Kidney glomerular epithelial cell (primary cell): ENCODE results near the gene MED15.
A peak's percentile ranks its signal among the peaks of the same experiment; 100 is the strongest.

Source experiments
- DNase-seq: peaks from one replicate; lab custom pipeline; 2025; lab: John Stamatoyannopoulos, UW

MED15 gene

GRCh38 chr22:20509344-20510047 is 2.1 kb downstream of the MED15 start:
- DNase-seq = peak; percentile 92

DNA sequence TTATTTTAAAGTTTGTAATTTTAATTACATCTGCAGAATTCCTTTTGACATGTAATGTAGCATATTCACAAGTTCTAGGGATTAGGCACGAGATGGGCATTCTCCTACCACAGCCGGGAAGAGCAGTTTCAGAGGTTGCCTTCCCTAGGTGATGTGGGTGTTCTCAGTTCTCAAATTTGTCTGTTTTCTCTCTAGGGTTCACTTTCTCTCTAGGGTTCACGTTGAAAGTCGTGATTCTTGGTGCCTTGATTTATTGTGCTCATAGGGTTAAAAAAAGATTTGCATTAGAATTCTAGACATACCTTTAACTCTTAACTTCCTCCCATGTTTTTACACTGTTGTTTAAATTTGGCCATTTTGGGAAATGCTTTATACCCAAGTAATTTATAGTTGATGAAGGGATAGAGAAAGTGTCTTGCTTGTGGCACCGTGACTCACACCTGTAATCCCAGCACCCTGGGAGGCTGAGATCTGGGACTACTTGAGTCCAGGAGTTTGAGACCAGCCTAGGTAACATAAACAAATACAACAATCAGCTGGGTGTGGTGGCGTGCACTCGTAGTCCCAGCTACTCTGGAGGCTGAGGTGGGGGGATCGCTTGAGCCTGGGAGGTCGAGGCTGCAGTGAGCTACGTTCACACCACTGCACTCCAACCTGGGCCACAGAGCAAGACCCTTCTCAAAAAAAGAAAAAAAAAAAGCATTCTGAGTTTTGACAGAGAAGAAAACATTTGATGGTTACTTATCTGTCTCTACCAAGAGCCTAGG is 3.6 kb downstream of the MED15 start:
- no peak for DNase-seq

DNA sequence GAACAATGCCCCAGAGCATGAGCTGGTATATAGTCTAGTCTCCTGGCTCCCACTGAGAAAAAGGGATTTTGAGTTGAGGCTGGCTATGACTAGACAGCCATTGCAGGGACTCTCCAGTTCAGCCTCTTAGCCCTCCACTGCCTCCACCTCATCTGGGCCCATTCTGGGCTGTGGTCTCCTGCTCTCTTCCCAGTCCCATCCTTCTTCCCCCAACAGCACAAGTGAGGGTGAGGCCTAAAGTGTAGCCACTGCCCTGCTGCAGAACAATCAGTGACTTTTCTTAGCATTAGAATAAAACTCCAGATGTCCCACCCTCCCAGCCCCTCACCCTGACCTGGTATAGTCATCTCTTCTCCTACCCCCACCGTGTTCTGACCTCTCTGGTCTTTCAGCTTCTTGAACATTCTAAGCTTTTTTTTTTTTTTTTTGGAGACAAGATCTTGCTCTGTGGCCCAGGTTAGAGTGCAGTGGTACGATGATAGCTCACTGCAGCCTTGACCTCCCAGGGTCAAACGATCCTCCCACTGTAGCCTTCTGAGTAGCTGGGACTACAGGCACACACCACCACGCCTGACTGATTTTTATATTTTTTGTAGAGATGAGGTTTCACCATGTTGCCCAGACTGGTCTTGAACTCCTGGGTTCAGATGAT is 4.3 kb downstream of the MED15 start:
- DNase-seq = no peak

DNA sequence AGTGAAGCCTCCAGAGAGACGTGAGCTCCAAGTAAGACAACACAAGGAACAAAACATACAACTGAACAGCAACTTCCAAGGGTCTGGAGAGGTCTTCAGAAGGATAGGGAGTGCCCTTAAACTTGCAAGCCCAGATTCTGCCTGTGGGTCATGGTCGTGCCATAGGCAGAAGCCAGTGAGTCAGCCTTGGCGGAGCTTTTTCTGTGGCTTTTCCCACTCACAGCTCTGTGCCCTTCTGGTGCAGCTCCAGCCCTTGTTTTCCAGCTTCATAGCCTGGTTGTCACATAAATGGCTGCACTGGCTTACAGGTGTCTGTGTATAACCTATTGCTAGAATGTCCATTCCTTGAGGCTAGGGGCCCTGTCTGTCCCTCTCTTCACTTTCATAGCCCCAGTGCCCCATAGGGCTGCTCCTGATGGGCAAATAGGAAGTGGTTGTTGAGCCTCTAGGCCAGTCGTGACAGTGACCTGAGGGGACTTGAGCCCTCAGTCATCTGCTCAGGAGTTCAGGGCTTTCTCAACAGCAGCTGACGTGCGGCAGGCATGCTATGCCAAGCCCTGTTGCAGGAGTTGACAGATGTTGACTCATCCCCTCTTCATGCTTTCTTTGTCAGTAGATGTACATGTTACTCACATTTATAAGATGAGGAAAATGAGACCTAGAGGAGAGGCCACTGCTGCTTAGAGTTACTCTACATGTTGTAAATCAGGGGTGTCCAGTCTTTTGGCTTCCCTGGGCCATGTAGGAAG is 7.4 kb downstream of the MED15 start:
- peak; percentile 45 for DNase-seq

GRCh38 chr22:20516399-20516798 is 9.0 kb downstream of the MED15 start:
- no peak for DNase-seq

DNA sequence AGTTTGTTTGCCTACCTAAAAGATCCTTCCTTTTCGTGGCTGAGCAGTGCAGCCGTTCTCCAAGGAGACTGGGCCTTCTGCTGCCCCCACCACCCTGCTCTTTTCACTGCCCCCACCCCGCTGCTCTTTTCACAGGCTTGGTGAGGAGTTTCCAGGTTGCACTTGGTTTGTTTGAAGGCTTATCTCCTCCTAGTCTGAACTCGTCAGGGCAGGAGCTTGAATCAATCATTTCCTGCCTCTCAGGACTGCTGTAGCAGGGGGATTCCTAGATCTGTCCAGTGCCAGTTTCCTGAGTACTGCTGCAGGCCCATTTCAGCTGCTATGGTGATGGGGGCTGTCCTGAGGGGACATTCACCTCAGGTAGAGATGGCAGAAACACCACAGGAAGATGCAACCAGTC is 10.0 kb downstream of the MED15 start:
- no peak for DNase-seq

GRCh38 chr22:20517841-20518592 is 10.6 kb downstream of the MED15 start:
- no peak for DNase-seq

DNA sequence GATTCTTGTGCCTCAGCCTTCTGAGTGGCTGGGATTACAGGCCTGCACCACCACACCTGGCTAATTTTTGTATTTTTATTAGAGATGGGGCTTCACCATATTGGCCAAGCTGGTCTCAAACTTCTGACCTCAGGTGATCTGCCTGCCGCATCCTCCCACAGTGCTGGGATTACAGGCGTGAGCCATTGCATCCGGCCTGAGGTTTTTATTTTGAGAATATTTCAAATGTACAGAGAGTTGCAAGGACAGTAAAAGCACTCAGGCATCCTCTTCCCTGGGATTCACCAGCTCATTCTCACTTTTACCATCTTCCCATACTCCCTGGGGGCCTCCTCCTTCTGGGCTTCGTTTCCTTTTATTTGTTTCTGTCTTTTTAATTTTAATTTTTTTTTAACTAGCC is 12.1 kb downstream of the MED15 start:
- DNase-seq = no peak

GRCh38 chr22:20520093-20520511 is 12.7 kb downstream of the MED15 start:
- DNase-seq = peak; percentile 4

- DNase-seq = no peak
Observed at GRCh38 chr22:20522134-20523004, 15.0 kb downstream of the MED15 start.

DNA sequence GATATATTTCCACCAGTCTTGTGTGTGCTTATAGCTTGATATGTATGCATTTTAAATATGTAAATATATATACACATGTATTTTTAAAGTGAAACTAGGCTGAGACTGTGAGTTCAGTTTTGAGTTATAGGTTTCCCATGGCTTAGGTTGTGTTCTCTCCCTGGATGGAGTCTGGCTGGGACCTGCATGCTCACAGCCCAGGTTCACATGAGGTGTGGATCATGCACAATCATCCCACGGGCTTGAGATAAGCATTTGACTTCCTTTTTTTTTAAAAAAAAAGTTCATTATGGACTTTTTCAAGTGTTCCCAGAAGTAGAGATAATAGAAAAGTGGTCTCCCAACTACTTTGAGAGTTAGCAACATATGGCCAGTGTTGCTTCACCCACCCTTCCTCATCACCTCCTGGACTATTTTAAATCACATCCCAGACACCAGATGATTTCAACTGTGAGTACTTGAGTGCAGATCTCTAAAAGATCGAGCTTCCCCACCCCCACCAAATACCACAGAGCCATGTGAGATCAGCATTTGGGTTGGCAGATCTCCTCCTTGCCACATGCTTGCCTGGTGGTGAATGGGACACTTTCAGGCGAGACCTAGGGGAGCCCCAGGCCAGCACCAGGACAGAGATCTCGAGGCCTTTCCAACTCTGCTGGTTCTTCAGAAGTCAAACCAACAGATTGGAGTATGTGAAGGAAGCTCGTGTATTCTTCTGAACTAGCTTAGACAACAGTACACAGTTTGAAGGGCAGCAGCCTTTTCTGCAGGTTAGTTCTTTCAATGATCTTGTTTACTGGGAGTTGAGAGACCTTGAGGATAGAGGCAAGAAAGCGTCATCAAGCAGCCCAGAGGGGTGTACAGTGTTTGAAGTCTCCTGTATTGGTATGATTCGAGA is 15.9 kb downstream of the MED15 start:
- DNase-seq = peak; percentile 13

DNA sequence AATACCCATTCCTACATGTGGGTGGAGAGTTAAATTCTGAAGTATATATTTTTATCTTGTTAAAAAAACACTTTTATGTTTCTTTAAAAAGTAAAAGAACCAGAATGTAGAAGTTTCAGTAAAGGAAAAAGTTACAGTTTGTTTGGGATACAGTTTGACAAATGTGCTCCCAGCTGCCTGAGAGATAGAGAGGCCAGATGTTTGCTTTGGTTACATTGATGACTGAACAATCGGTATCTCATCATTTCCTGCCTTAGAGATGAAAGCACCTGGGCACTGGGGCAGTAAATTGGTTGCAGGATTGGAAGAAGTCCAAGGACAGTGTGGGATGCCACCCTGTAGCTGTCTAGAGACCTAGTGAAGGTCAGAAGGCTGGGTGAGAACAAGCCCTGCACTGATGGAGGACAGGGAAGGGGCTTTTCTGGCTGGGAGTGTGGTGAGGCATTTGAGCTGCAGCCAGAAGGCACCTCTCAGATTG is 16.6 kb downstream of the MED15 start:
- DNase-seq = peak; percentile 94

DNA sequence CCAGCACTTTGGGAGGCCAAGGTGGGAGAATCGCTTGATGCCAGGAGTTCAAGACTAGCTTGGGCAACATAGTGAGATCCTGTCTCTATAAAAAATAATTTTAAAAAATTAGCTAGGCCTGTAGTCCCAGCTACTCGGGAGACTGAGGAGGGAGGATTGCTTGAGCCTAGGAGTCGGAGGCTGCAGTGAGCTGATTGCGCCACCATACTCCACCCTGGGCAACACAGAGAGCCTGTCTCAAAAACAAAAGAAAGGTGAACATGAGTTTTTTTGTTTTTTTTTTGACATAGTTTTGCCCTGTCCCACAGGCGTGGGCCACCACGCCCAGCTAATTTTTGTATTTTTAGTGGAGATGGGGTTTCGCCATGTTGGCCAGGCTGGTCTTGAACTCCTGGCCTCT is 17.6 kb downstream of the MED15 start:
- DNase-seq = no peak

GRCh38 chr22:20526305-20526627 is 18.9 kb downstream of the MED15 start:
- no peak for DNase-seq

DNA sequence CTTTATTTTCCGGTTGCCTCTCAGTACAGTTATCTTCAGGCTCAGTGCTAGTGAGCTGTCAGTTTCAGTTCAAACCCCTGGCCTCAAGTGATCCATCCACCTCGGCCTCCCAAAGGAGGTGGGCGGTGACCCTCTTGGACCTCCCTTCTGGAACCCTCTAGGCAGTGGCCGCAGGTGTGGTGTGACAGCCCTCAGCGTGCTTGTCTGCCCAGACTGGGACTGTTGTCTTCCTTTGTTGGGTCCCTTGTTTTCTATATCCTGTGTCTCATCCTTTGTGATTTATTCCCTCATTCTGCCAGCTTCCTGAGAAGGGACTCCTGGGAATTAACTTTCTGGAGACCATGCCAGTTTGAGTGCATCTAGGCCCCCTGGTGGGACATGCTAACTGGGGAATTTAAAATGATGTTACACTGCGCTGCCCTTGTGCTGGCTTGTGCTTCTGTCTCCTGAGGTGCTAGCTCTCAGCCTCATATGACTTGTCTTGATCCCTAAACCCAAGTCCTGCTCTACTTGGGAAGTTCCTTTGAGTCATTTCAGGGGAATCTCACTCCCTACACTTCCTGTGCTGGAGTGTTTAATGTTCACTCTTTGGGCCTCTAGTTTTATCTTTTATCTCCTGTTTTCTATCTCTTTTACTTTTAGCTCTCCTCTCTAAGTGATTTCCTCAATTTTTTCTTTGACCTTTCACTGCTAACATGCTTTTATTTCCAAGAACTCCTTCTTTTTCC is 19.4 kb downstream of the MED15 start:
- DNase-seq = peak; percentile 85

- no peak for DNase-seq
Observed at GRCh38 chr22:20528405-20528978, 21.1 kb downstream of the MED15 start.

DNA sequence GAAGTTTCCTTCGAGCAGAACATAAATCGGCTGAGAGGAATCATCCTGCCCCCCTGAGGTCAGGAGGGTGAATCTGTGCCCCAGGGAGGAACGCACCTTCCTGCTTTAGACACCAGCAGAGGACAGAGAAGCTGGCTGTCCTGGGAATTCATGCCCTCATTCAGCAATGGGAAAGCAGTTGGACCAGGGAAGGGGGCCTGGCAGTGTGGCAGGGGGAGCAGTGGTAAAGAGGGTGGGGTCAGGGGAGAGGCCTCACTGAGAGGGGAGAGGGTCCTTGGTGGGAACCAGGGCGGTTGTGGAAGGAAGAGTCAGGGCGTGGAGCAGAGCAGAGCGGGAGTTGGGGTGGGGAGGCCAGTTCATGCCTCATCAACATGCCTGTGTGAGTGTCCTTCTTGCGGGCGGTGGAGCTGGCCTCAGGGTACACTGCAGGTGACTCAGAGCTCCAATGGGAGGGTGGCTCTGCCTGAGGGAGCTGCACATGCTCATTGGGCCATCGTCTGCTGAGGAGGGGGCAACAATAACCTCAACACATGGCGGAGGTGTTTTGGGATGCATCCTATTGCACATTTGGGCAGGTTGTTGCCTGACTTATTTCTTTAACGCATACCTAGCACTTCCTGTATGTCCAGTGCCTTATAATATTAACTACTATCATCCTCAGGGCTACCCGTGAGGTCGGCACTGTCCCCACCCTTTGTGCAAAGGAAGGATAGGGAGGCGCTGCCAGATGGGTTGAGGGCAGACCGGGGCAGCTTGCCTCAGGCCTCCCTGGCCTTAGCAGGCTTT is 23.2 kb downstream of the MED15 start:
- DNase-seq = peak; percentile 88

DNA sequence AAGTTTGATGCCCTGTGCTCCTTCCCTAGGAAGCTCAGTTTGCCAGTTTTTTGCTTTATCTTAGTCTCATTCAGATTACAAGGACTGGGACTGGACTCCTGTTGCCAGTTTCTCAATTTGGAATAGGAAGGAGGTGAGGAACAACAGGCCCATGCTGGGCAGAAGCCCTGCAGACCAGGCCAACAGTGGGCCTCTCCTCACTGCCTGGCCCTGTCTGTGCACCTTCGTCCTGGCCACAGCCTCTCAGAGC is 23.7 kb downstream of the MED15 start:
- DNase-seq = no peak
